OCI-LY1 (cell line): ENCODE measurements around the gene MBD5.

Experiments used
- H2AFZ ChIP-seq: fragments of 200-600 bp; sonication (generic), shearing (Covaris generic); 2 replicates; pipeline ENCODE4 v1.6.0; 2014; ENCODE audit warnings: antibody characterized with exemption, mild to moderate bottlenecking, low read length
- H3F3A ChIP-seq: fragments of 200-600 bp; sonication (generic), shearing (Covaris generic); 2 replicates; pipeline ENCODE4 v1.6.0; 2014; ENCODE audit warnings: mild to moderate bottlenecking, antibody characterized with exemption, low read length, moderate library complexity; ENCODE audit not compliant: insufficient read depth
- H3K27ac ChIP-seq: fragments of 200-600 bp; sonication (generic); 2 replicates; pipeline ENCODE4 v1.5.1; 2014; ENCODE audit warnings: low read length, mixed run types, mild to moderate bottlenecking, low read depth; ENCODE audit not compliant: poor library complexity, severe bottlenecking
- H3K27me3 ChIP-seq: fragments of 200-600 bp; sonication (generic); 2 replicates; pipeline ENCODE4 v1.6.0; 2014; ENCODE audit warnings: antibody characterized with exemption, mild to moderate bottlenecking, low read length, moderate library complexity; ENCODE audit not compliant: insufficient read depth
- H3K36me3 ChIP-seq: fragments of 200-600 bp; sonication (generic); 2 replicates; pipeline ENCODE4 v1.6.1; 2014; ENCODE audit warnings: mild to moderate bottlenecking, antibody characterized with exemption, low read length, moderate library complexity, mixed read lengths; ENCODE audit not compliant: insufficient read depth
- H3K4me1 ChIP-seq: fragments of 200-600 bp; sonication (generic); 2 replicates; pipeline ENCODE4 v1.5.1; 2014; ENCODE audit warnings: mild to moderate bottlenecking, low read length, moderate library complexity; ENCODE audit not compliant: insufficient read depth, severe bottlenecking
- H3K4me2 ChIP-seq: fragments of 200-600 bp; sonication (generic), shearing (Covaris generic); 2 replicates; pipeline ENCODE4 v1.6.1; 2014; ENCODE audit warnings: low read length
- H3K4me3 ChIP-seq: fragments of 200-600 bp; sonication (generic); 2 replicates; pipeline ENCODE4 v1.5.1; 2014; ENCODE audit warnings: low read length, low read depth, mild to moderate bottlenecking, mixed read lengths; ENCODE audit not compliant: poor library complexity, severe bottlenecking
- H3K79me2 ChIP-seq: fragments of 200-600 bp; shearing (Covaris generic); 2 replicates; pipeline ENCODE4 v1.6.1; 2016; ENCODE audit warnings: mixed run types, low read length, mixed read lengths; ENCODE audit not compliant: insufficient read depth
- H3K9ac ChIP-seq: fragments of 200-600 bp; sonication (generic), shearing (Covaris generic); 2 replicates; pipeline ENCODE4 v1.6.1; 2014; ENCODE audit warnings: mild to moderate bottlenecking, low read length, mixed read lengths
- H3K9me2 ChIP-seq: fragments of 200-600 bp; sonication (generic), shearing (Covaris generic); 2 replicates; pipeline ENCODE4 v1.6.1; 2014; ENCODE audit warnings: low read depth, mild to moderate bottlenecking, low read length, mixed read lengths
- H3K9me3 ChIP-seq: fragments of 200-600 bp; shearing (Covaris generic); 2 replicates; pipeline ENCODE4 v1.6.1; 2014; ENCODE audit warnings: low read length, mixed read lengths
- H4K20me1 ChIP-seq: fragments of 200-600 bp; sonication (generic), shearing (Covaris generic); 2 replicates; pipeline ENCODE4 v1.6.0; 2016; ENCODE audit warnings: mild to moderate bottlenecking, low read length; ENCODE audit not compliant: insufficient read depth
- CTCF ChIP-seq: fragments of 200-600 bp; sonication (generic), shearing (Covaris generic); IDR thresholded peaks from 2 replicates; pipeline ENCODE4 v1.5.1; 2017; ENCODE audit warnings: mild to moderate bottlenecking, antibody characterized with exemption, low read length, moderate library complexity, mixed read lengths
- EZH2 ChIP-seq: fragments of 200-600 bp; sonication (generic), shearing (Covaris generic); IDR thresholded peaks from 2 replicates; pipeline ENCODE4 v1.8.0; 2017; ENCODE audit warnings: borderline replicate concordance, mixed run types, mild to moderate bottlenecking, antibody characterized with exemption, low read length, moderate library complexity, mixed read lengths

The MBD5 gene

GRCh38 chr2:148165975-148166374 lies 145.1 kb downstream of the MBD5 start:
- no peaks in the 10 kb centered on the region for H3K27me3 ChIP-seq
- no peaks in the 10 kb centered on the region for H3F3A ChIP-seq
- no peaks in the 10 kb centered on the region for H3K36me3 ChIP-seq
- no peaks in the 10 kb centered on the region for H4K20me1 ChIP-seq
- H2AFZ ChIP-seq, result no peak overlapping the region
- H3K4me1 ChIP-seq, result no peaks in the 10 kb centered on the region
- H3K9me3 ChIP-seq, result no peaks in the 10 kb centered on the region
- no peaks in the 10 kb centered on the region for H3K9me2 ChIP-seq
- no peak overlapping the region for H3K4me3 ChIP-seq
- H3K27ac ChIP-seq, result no peak overlapping the region
- TF ChIP-seq CTCF (no peak), EZH2 (no peak)
- no peaks in the 10 kb centered on the region for H3K79me2 ChIP-seq
- H3K9ac ChIP-seq, result no peak overlapping the region
- no peak overlapping the region for H3K4me2 ChIP-seq

DNA sequence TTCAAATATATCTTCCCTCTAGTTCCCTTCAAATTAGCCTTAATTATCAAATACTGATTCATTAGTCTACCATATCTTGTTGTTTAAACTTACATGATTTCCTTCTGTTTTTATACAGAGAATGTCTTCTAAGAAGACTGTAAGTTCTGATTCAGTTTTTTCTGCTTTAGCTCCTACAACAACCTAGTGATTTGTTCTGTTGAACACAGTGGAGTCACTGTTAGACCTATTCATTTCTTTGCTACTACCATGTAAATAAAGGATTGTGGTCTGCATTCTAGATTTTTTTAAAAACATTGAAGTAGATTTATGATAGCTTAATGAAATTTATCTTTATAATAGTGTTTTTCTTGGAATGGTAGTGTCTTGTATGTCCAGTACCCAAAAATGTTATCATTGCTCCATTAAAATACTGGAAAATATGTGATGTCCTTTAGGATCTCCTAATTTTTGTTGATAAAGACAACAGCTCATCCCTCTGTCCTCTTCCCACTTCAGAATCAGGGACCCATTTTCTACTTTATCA lies 146.4 kb downstream of the MBD5 start:
- Histone ChIP-seq H2AFZ (no peak overlapping the region), H4K20me1 (no peaks in the 10 kb centered on the region), H3K4me1 (no peaks in the 10 kb centered on the region), H3K4me3 (no peak overlapping the region), H3K36me3 (no peaks in the 10 kb centered on the region), H3K27me3 (no peaks in the 10 kb centered on the region), H3K4me2 (no peak overlapping the region), H3K27ac (no peak overlapping the region), H3K79me2 (no peaks in the 10 kb centered on the region), H3K9me2 (no peaks in the 10 kb centered on the region), H3F3A (no peaks in the 10 kb centered on the region), H3K9me3 (no peaks in the 10 kb centered on the region), H3K9ac (no peak overlapping the region)
- no peak for TF ChIP-seq CTCF
- no peak for TF ChIP-seq EZH2

- no peaks in the 10 kb centered on the region for H3F3A ChIP-seq
- no peaks in the 10 kb centered on the region for H3K27me3 ChIP-seq
- no peaks in the 10 kb centered on the region for H3K36me3 ChIP-seq
- H2AFZ ChIP-seq, result no peak overlapping the region
- no peaks in the 10 kb centered on the region for H3K4me1 ChIP-seq
- no peaks in the 10 kb centered on the region for H3K79me2 ChIP-seq
- TF ChIP-seq CTCF, result no peak
- TF ChIP-seq EZH2, result no peak
- no peak overlapping the region for H3K4me2 ChIP-seq
- H4K20me1 ChIP-seq, result no peaks in the 10 kb centered on the region
- no peak overlapping the region for H3K4me3 ChIP-seq
- H3K9me3 ChIP-seq, result no peaks in the 10 kb centered on the region
- no peak overlapping the region for H3K27ac ChIP-seq
- H3K9me2 ChIP-seq, result no peaks in the 10 kb centered on the region
- no peak overlapping the region for H3K9ac ChIP-seq
Observed at GRCh38 chr2:148167855-148168254, 147.0 kb downstream of the MBD5 start.
